ENCODE measurements around the gene AKR1A1.
"Not testable (repeated sequence)": the region's sequence is repeated elsewhere in the genome, so short reads cannot be mapped to it uniquely, and the experiment has no call there.

AKR1A1 gene

DNA sequence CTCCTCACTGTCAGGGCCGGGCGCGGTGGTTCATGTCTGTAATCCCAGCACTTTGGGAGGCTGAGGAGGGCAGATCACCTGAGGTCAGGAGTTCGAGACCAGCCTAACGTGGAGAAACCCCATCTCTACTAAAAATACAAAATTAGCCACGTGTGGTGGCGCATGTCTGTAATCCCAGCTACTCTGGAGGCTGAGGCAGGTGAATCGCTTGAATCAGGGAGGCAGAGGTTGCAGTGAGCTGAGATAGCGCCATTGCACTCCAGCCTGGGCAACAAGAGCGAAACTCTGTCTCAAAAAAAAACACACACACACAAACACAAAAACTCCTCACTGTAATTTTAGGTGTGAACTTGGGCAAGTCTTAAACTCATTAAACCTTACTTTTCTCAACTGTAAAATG lies 26.7 kb upstream of the AKR1A1 start:
- DNase-seq (ENCODE audit: low read depth): not testable (repeated sequence)

DNA sequence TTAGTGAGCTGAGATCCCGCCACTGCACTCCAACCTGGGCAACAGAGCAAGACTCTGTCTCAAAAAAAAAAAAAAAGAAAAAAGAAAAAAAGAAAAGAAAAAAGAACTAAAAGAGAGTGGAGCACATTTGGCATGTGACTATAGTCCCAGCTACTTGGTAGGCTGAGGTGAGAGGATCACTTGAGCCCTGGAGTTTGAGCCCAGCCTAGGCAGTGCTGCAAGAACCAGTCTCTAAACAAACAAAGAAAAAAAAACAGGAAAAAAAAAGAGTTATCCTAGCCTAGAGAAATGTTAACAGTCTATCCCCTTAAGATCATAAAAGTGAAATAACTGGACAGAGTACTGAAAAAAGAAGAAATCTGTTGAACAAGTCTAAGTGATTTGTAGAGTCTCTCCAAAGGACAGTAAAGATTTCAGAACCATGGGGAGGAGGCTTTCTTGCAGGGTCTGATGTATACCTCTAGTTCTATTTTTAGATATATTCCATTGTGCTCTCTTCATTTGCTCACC lies 24.4 kb upstream of the AKR1A1 start:
- no peak for DNase-seq (ENCODE audit: low read depth)

DNA sequence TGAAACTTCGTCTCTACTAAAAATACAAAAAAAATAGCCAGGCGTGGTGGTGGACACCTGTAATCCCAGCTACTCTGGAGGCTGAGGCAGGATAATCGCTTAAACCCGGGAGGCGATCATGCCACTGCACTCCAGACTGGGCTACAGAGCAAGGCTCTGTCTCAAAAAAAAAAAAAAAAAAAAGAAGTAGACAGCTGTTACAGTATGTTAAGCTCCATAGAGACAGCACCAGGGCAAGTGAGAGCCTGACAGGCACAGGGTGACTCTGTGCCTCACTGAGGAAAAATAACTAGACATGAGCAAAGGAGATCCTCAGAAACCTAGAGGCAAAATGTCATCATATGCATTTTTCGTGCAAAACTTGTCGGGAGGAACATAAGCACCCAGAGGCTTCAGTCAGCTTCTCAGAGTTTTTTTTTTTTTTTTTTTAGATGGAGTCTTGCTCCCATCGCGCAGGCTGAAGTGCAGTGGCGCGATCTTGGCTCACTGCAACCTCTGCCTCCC lies 19.9 kb upstream of the AKR1A1 start:
- no peak for DNase-seq (ENCODE audit: low read depth)

DNA sequence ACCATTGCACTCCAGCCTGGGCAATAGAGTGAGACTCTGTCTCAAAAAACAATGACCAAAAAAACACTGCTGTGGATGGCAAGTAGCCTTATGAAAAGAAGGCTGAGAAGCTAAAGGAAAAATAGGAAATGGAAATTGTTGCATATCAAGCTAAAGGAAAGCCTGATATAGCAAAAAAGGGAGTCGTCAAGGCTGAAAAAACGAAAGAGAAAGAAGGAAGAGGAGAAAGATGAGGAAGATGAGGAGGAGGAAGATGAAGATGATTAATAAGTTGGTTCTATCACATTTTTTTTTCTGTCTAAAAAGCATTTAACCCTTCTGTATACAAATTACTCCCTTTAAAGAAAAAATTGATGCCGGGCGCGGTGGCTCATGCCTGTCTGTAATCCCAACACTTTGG lies 18.8 kb upstream of the AKR1A1 start:
- DNase-seq (ENCODE audit: low read depth): no peak

DNA sequence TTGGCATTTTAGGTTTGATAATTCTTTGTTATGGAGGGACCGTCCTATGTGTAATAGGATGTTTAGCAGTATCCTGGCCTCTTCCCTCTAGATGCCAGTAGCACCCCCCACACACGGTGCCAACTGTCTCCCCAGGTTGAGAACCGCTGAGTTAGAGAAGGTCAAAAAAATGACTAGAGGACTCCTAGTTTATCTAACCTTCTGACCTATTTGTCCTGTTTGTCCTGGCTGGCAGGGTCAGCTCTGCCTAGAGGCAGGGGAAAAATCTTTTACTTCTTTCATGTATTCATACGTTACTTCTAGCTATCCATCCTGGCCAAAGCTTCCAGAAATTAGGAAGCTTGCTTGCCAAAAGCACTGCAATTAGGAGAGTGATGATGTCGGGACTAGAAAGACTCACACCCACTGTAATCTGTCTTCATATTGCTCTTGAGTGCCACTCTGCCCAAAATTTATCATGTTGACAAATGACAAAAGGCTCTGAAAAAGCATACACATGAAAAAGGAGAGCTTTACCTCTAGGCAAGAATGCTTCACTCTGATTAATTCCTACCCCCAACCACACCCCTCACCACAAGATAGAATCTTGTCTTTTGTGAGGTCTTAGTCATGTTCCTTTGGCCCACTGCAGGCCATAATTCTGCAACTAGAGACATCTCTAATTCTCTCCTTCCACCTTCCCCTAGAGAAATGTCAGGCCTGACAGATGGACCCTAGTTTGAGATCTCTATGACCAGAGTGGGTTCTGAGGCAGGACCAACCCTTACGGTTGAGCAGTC lies 14.4 kb upstream of the AKR1A1 start:
- no peak for DNase-seq (ENCODE audit: low read depth)

DNA sequence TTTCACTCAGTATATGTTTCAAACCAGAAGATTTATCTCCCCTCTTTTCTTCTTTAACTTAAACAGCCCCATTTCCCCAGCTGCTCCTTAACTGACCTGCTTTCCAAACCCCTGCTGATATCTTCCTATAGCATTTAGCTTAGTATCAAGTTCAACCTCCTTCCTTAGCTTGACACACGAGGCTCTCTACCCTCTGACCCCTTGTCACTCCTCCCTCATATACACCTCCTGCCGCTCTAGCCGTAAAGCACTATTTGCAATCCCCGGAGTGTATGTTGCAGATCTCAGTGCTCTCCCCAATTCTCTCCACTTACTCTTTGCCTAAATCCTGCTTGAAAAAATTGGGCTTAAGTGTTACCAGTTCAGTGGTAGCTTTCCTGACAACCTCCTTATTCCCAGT lies 13.7 kb upstream of the AKR1A1 start:
- no peak for DNase-seq (ENCODE audit: low read depth)

DNA sequence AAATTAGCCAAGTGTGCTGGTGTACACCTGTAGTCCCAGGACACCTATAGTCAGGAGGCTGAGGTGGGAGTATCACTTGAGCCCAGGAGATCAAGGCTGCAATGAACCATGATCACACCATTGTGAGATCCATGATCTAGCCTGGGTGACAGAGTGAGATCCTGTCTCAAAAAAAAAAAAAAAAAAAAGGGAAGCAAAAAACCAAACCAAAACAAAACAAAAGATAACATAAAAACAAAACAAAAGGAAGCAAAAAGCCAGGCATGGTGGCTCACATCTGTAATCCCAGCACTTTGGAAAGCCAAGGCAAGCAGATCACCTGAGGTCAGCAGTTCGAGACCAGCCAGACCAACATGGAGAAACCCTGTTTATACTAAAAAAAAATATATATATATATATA lies 9.4 kb upstream of the AKR1A1 start:
- DNase-seq (ENCODE audit: low read depth): no peak

DNA sequence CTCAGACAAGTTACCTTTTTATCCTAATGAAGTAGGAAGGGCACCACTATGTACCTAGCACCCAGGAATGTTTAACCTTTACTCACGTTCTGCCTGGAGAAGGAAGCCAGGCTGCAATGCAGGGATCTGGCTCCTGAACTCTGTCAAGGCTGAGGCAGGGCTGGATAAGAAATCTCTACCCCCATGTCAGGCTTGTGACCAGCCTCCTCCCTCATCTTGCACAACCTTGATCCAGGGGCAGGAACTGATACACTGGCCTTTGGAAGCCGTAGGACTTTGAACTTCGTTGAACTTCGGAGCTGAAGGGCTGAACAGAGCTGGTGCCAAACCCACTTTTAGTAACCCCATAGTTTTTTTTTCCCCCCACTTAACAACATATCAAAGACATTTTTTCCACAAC lies 8.0 kb upstream of the AKR1A1 start:
- no peak for DNase-seq (ENCODE audit: low read depth)

DNA sequence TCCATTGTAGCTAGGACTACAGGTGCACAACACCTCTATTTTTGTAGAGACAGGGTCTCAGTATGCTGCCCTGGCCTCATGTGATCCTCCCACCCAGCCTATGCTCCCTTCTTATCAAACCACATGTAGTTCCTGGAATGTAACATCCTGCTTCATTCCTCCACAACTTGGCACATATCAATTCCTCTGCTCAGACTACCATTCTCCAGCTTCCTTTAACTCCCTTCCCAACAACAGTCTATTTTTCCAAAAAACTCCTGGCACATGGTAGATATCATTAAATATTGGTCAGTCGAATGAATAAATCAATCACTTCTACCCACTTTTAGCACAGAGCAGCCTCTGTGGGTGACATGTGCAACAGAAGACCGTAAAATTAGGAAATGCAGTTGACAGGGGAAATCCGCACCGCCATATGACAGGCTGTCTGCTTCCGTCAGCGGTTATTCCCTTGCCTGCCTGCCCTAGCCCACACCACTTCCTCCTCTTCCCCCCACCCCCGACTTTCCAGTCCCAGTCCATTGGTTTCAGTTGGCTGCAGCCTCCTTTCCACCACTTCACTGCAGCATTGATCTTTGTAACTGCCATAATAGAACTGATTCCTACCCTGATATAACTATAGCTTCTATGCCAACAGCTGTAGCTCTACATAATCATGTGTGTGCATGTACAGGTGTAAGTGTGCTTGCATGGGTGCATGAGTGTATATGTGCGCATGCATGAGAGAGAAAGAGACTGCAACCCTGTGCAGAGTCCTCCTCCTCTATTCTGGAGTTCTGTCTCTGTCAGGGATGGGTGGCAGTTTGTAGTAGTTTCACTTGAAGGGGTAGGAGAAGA lies 6.8 kb upstream of the AKR1A1 start:
- no peak for DNase-seq (ENCODE audit: low read depth)

DNA sequence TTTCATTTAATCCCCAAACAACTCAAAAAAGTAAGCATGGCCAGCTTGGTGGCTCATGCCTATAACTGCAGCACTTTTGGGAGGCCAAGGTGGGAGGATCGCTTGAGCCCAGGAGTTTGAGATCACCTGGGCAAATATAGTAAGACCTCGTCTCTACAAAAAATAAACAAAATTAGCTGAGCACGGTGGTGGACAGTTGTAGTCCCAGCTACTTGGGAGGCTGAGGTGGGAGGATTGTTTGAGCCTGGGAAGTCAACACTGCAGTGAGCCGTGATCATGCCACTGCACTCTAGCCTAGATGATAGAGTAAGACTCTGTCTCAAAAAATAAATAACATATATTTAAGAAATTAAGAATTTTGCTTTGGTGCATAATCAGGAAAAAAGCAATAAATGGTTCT lies 6.1 kb upstream of the AKR1A1 start:
- no peak for DNase-seq (ENCODE audit: low read depth)

DNA sequence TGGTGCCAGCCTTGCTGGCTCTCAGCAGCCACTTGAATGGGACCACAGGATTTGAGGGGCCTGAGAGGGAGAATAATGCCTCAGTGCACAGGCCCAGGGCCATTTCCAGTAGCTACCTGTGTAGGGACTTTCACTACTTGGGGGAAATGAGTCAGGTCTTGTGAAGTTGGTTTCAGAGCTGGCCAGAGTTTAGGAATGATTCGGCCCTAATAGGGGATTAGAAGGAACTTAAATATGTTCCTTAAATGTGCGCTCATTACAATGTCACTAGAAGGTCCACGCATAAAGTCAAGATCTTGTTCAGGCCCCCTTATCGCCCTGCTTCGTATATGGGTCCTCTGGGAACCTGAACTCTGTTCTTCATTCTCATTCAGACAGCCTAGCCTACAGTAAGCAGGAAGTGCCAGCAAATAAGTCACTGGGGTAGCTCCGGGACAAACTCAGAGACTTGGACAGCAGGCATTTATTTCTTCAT lies 5.6 kb upstream of the AKR1A1 start:
- no peak for DNase-seq (ENCODE audit: low read depth)

DNA sequence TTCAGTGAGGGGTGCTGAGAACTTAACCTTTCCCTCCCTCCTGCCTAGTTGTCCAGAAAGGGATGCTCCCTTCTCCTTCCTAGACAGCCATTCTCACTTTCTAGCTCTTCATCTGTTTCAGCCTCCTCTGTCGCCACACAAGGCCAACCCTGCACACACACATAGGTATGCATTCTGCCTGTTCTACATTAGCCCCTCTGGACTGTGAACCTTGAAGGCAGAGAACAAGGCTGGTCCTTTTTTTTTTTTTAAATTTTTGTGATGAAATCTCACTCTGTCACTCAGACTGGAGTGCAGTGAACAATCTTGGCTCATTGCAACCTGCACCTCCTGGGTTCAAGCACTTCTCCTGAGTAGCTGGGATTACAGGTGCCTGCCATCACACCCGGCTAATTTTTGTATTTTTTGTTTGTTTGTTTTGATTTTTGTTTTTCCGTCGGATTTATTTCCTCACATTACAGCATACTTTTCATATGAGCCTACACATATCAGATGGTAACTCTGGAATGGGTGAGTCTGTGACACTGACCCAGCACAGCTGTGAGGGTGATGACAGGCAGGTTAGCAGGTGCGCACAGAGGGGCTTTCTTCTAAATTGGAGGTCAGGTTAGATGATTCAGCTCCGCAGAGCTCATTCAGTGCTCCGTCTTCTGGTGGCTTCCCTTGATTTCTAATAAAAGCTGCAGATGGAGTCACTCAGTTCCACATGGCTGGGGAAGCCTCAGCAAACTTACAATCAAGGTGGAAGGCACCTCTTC lies 4.9 kb upstream of the AKR1A1 start:
- DNase-seq (ENCODE audit: low read depth): no peak

DNA sequence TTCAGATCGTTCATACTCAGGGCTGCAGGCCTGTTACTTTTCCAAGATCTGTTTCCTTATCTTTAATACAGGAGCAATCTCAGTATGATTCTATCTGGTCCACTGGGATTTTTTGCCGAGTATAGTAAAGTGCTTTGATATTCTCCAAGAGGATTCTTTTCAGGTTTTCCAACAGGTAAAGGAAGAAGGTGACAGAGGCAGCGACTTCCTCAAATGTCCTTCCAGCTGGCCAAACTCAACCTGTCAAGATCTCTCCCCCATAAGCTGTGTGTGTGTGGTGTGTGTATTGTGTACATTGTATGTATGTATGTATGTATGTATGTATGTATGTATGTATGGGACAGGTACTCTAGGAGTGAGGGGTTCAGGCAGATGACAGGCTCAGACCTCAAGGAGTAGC lies 1.1 kb downstream of the AKR1A1 start:
- DNase-seq (ENCODE audit: low read depth): no peak

DNA sequence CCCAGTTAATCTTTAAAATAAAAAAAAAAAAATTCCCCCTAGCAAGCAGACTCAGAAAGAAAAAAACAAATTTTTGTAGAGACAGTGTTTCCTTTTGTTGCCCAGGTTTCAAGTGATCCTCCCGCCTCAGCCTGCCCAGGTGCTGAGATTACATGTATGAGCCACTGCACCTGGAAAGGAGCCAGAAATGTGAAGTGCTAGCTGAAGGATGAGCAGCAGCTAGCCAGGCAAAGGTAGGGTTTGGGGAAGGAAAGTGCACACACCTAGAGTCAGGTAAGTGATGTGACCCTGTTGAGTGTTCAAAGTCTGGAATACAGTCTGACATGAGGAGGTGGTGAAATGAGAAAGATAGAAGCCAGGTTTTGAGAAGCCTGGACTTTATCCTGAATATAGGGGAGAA lies 1.7 kb downstream of the AKR1A1 start:
- no peak for DNase-seq (ENCODE audit: low read depth)

DNA sequence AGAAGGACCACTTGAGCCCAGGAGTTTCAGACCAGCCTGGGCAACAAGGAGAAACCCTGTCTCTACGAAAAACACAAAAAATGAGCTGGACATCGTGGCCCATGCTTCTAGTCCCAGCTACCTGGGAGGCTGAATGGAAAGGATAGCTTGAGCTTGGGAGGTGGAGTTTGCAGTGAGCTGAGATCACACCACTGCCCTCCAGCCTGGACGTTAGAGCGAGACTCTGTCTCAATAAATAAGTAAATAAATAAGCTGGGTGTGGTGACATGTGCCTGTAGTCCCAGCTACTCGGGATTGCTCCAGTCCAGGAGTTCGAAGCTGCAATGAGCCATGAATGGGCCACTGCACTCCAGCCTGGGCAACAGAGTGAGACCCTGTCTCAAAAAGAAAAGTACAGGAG lies 3.6 kb downstream of the AKR1A1 start:
- no peak for DNase-seq (ENCODE audit: low read depth)

DNA sequence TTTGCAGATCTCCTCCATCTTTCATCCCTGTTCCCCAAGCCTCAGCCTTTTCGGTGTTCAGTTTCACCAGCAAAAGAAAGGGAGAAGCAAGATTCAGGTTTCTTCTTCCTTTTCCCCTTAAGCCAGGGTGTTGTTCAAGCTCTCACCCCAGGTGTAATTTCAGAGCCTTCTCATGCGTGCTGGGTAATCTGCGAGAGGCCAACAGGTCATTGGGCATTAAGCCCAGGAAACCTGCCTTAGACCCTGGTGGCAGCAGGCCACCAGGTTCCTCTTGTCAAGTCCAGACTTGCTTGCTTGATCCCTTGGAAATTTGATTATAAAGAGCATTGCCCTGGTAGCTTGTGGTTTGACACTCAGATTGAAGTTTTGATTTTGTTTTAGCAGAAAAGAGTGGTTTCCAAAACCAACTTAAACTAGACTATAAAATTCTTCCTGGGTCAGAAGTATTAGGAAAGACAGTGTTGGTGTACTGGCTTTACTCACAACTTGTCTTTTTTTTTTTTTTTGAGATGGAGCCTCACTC lies 6.9 kb downstream of the AKR1A1 start:
- no peak for DNase-seq (ENCODE audit: low read depth)

DNA sequence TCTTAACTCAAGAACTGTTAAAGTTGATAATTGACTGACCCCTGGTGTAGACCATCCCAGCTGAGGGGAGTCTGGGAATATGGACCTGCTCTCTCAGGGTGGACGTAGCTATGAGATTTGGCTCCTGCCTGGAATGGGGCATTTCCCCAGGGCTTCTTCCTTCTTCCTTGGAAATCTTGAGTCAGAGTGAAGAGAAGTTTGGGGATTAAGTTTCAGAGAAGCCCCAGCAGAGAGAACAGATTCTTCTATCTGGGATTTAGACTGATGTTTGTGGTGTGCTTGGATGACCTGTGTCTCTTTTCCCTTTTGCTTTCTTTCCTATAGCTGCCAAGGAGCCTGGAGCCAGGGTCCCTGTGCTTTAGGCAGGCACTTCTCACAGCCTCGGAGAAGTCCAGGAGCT lies 13.2 kb downstream of the AKR1A1 start:
- no peak for DNase-seq (ENCODE audit: low read depth)

DNA sequence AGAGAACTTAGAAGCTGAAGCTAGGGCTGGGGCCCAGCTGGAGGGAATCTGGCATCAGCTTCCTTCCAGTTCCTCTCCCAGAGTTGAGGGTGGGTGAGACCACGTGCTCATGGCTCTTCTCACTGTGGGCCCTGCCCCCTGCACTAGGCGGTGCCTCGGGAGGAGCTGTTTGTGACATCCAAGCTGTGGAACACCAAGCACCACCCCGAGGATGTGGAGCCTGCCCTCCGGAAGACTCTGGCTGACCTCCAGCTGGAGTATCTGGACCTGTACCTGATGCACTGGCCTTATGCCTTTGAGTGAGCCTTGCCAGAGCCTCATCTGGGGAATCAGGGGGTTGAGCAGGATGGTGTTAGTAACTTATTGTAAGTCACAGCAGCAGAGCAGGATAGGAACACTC lies 16.1 kb downstream of the AKR1A1 start:
- DNase-seq (ENCODE audit: low read depth): no peak

DNA sequence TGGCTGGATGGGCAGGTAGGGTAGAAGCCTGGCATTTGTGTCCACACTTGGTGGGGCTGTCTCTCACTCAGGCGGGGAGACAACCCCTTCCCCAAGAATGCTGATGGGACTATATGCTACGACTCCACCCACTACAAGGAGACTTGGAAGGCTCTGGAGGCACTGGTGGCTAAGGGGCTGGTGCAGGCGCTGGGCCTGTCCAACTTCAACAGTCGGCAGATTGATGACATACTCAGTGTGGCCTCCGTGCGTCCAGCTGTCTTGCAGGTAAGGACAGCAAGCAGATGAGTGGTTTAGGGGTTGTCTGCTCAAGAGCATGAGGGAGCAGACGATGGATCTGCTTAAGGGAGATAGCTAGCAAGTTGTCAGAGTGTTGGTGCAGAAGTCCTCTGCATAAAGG lies 17.3 kb downstream of the AKR1A1 start:
- no peak for DNase-seq (ENCODE audit: low read depth)

DNA sequence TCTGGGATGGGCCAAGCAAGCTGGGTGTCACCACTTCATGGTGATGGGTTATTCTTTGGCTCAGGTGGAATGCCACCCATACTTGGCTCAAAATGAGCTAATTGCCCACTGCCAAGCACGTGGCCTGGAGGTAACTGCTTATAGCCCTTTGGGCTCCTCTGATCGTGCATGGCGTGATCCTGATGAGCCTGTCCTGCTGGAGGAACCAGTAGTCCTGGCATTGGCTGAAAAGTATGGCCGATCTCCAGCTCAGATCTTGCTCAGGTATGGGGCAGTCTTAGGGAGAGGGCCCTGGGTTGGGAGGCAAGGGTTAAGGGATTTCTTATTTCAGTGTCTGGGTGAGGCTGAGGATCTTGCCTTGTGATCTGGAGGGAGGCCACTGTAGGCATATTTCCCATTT lies 17.8 kb downstream of the AKR1A1 start:
- DNase-seq (ENCODE audit: low read depth): no peak

DNA sequence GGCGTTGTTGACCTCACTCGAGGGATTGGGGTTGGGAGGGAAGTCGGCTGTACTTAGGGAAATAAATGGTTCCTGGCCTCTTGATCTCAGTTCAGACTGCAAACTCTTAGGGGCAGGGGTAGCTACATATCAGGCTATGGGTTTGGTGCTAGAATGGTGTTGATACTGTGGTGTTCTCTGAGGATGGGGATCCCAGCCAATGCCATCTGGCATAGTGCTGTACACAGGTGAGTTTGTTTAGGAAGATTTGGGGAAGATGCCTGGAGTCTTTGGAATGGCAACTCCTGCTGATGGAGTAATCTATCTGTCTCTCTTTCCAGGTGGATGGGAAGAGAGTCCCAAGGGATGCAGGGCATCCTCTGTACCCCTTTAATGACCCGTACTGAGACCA lies 18.9 kb downstream of the AKR1A1 start:
- DNase-seq (ENCODE audit: low read depth): no peak

DNA sequence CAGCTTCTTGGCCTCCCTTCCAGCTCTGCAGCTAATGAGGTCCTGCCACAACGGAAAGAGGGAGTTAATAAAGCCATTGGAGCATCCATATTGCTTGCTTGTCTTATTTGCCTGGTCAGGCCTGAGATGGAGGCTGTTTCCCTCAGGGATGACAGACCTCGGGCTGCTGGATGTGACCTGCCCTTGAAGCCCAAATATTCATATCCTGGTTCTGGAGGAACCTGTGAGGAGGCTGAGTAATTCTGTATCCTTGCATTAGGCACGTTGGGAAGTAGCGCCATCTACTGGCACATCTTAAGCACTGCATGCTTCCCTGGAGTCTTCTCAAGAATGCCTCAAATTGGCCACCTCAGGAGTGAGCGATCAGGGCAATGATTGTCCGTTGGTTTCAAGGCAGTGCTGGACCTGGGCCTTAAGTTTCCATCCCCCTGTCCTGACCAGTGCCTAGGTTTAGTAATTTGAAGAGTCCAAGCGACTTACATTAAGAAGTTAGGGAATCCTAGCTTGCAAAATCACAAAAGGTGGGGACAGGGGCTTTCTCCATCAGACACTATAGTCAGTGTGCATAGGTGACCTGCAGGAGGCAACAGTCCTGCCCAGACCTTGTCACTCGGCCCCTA lies 19.4 kb downstream of the AKR1A1 start:
- DNase-seq (ENCODE audit: low read depth): no peak

Measured in non-pigmented ciliary epithelial cell (primary cell).